ENCODE data around the gene PRELID1.

The PRELID1 gene

DNA sequence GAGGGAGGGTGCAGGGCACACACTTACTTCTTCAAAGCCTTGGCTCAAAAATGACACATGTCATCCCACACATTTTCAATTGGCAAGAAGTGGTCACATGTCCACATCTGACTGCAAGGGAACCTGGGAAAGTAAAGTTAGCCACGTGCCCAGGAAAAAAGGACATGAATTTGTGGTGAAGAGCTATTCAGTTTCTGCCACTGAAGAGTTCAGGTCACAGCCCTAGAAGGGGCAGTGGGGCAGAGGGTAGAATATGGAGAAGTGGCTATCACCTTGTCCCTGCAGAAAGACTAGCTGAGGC is 52.2 kb downstream of the PRELID1 start:
- DNase-seq (ENCODE audit: low read depth, low spot score): no peak
- no peak overlapping the region for H3K4me3 ChIP-seq (ENCODE audit: low read length)
- no peak overlapping the region for H3K27ac ChIP-seq (ENCODE audit: low read length)
- H3K36me3 ChIP-seq (ENCODE audit: control insufficient read depth, insufficient read depth, low read length): no peaks in the 10 kb centered on the region
- H3K27me3 ChIP-seq (ENCODE audit: control insufficient read depth, insufficient read depth, low read length): no peaks in the 10 kb centered on the region
- H3K9me3 ChIP-seq (ENCODE audit: control insufficient read depth, insufficient read depth, low read length): no peaks in the 10 kb centered on the region
- H3K4me1 ChIP-seq (ENCODE audit: control insufficient read depth, insufficient read depth, low read length): no peaks in the 10 kb centered on the region
- WGBS (ENCODE audit: insufficient coverage, insufficient read length): no CpG with 5 or more reads among the region's 1 CpG
